ENCODE results near the gene MPHOSPH9. TPM values are rescaled to one million over a fixed set of nuclear protein-coding genes. Genes with fewer than 3 reads are reported as not detected.
A peak's percentile ranks its signal among the peaks of the same experiment; 100 is the strongest.

Gene MPHOSPH9
- total and polyA plus RNA-seq, 2 of the 4 experiments (the other 2 are of a cell fraction): 7.6 to 17.0 TPM

GRCh38 chr12:123114304-123115083 lies 118.4 kb downstream of the MPHOSPH9 start (continued):
- no peak for TF ChIP-seq CTCF (conservative IDR thresholded peaks at IDR 0.05; ENCODE audit: low read depth, low read length)

DNA sequence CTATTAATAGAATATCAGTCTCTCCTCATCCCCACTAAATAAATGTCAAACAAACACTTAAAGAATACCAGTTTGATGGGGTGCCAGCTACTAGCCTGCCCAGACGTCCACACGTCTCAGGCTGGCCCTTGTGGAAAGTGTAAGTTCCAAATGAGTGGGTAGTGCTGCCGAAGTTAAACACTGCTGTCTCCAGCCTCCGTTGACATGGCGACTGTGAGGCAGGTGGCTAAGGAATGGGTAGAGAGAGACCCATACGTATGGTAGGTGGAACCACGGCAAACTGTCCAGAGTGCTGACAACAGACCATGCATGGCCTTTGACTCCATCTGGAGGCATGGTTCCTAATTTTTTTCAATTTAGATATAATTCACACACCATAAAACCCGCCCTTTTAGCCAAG lies 119.9 kb downstream of the MPHOSPH9 start:
- H3K23ac ChIP-seq (ENCODE audit: low read depth, low read length): no peak overlapping the region
- peak overlapping the region; percentile 27; the same call in 1 of the 2 replicates for H3K4ac ChIP-seq (ENCODE audit: low read depth, low read length)
- H4K8ac ChIP-seq (ENCODE audit: low read depth in 2 of 2, low read length in 2 of 2): no peak overlapping the region
- H4K91ac ChIP-seq (ENCODE audit: insufficient read depth, low read depth, low read length): no peak overlapping the region
- no peaks in the 10 kb centered on the region for H3K27me3 ChIP-seq (ENCODE audit: control insufficient read depth, insufficient read depth, low read length)
- no peak overlapping the region for H3K4me2 ChIP-seq (ENCODE audit: low read depth, low read length)
- peaks cover 17 to 51% of the 10 kb centered on the region in 2 experiments for H3K79me1 ChIP-seq (ENCODE audit: low read depth in 1 of 2, low read length in 2 of 2)
- no peak for TF ChIP-seq MAZ (IDR thresholded peaks at IDR 0.05; ENCODE audit: borderline replicate concordance, low read depth, low read length)
- TF ChIP-seq SMC3 (IDR thresholded peaks at IDR 0.05; ENCODE audit: low read depth, low read length): no peak
- TF ChIP-seq NFE2L2 (IDR thresholded peaks at IDR 0.05; ENCODE audit: low read depth, low read length): no peak
- no peak for TF ChIP-seq FOS (IDR thresholded peaks at IDR 0.05; ENCODE audit: low read depth, low read length)
- TF ChIP-seq RCOR1 (IDR thresholded peaks at IDR 0.05; ENCODE audit: insufficient replicate concordance, low read length): no peak
- TF ChIP-seq MAFK (IDR thresholded peaks at IDR 0.05; ENCODE audit: low read depth, low read length): no peak
- no peak for TF ChIP-seq MXI1 (IDR thresholded peaks at IDR 0.05; ENCODE audit: borderline replicate concordance, low read depth, low read length)
- TF ChIP-seq RAD21 (IDR thresholded peaks at IDR 0.05; ENCODE audit: low read length): no peak
- no peak for TF ChIP-seq CHD1 (IDR thresholded peaks at IDR 0.05; ENCODE audit: low read depth, low read length)
- no peak for TF ChIP-seq CTCF (conservative IDR thresholded peaks at IDR 0.05; ENCODE audit: low read depth, low read length)
- no peak overlapping the region for H4K5ac ChIP-seq (ENCODE audit: low read depth, low read length)
- peaks cover 41% of the 10 kb centered on the region for H3K9me1 ChIP-seq (ENCODE audit: insufficient read depth, low read length)
- ATAC-seq (ENCODE audit: low read depth) (no peak), DNase-seq (no peak)
- H3K9ac ChIP-seq (ENCODE audit: low read depth, low read length): no peak overlapping the region
- no peak overlapping the region for H2AK9ac ChIP-seq (replicated peaks; ENCODE audit: low read depth, low read length, poor library complexity)
- H3K4me1 ChIP-seq (ENCODE audit: control insufficient read depth, insufficient read depth, low read length): peaks cover 27% of the 10 kb centered on the region
- peak overlapping the region; percentile 46; the same call in 1 of the 2 replicates for H2AK5ac ChIP-seq (ENCODE audit: low read depth, low read length)
- in situ Hi-C loops (cut with MboI; ENCODE audit: low sequenced_read_pairs): no loop called here
- H3K4me3 ChIP-seq (ENCODE audit: insufficient read depth, low read depth, low read length): no peak overlapping the region
- no peak overlapping the region for H3K56ac ChIP-seq (ENCODE audit: extremely low read depth, insufficient read depth, low read length)
- H2AFZ ChIP-seq (replicated peaks; ENCODE audit: low read length, poor library complexity): no peak overlapping the region
- ChIA-PET CTCF (no interaction called here), POLR2A (ENCODE audit: unreplicated experiment) (no interaction called here)
- intact Hi-C loops (cut with micrococcal nuclease): no loop called here
- peak overlapping the region; percentile 45; the same call in 1 of the 2 replicates for H2BK20ac ChIP-seq (ENCODE audit: low read depth, low read length)
- H3K14ac ChIP-seq (replicated peaks; ENCODE audit: low read depth, low read length): no peak overlapping the region
- no peak overlapping the region for H2BK120ac ChIP-seq (ENCODE audit: low read depth, low read length)
- peaks cover 17% of the 10 kb centered on the region; the same call in 1 of the 2 replicates for H3K36me3 ChIP-seq (ENCODE audit: control insufficient read depth, insufficient read depth, low read length)
- no peak overlapping the region for H3K27ac ChIP-seq (ENCODE audit: insufficient read depth, low read length)
- no peak overlapping the region for H2BK15ac ChIP-seq (ENCODE audit: low read depth, low read length)
- no TSS peak for BruUV-seq (replicated peaks)
- no peak overlapping the region for H2BK5ac ChIP-seq (ENCODE audit: low read depth, low read length, poor library complexity, severe bottlenecking)
- peaks cover 52% of the 10 kb centered on the region for H4K20me1 ChIP-seq (ENCODE audit: insufficient read depth, low read length)
- dilution Hi-C loops (cut with HindIII; ENCODE audit: low sequenced_read_pairs, unreplicated experiment): no loop called here
- no peak overlapping the region for H3K18ac ChIP-seq (ENCODE audit: low read depth, low read length)
- 50% methylated on average over 2 of the region's 8 CpGs; no CpG with 5 or more reads in 1 of the 2 experiments for WGBS, 2 experiments (ENCODE audit: extremely low coverage in 2 of 2, insufficient read length in 1 of 2)
- H3K9me3 ChIP-seq (ENCODE audit: control insufficient read depth, insufficient read depth, low read length): no peaks in the 10 kb centered on the region

All from IMR-90 (cell line).